H1 (cell line): Measurements from ENCODE around the gene PRCP. TPM values are rescaled to one million over a fixed set of nuclear protein-coding genes. Genes with fewer than 3 reads are reported as not detected.

Experiments used
- HDAC6 ChIP-seq: IDR thresholded peaks from one replicate; pipeline ENCODE4 v1.7.1; 2012; ENCODE audit warnings: low read depth, mild to moderate bottlenecking, inconsistent platforms, low read length, moderate library complexity
- RFX5 ChIP-seq: IDR thresholded peaks from 2 replicates; pipeline ENCODE4 v1.6.1; 2011; ENCODE audit warnings: low read depth, low read length, improper control_type of control experiment, borderline replicate concordance
- YY1 ChIP-seq: IDR thresholded peaks from 2 replicates; pipeline ENCODE4 v1.6.1; 2011; ENCODE audit warnings: low read depth, mild to moderate bottlenecking, low read length
- polyA plus RNA-seq, 7 experiments: library from polyadenylated mRNA; depleted of rRNA in 3 of 7; stranded (reverse) in 5 of 7; unstranded in 2 of 7; fragments of >200 nt in 5 of 7; fragments of 200-250 nt in 2 of 7; gene quantifications; 1 replicate in 5 of 7; 2 replicates in 1 of 7; 4 replicates in 1 of 7; pipeline versions ENCODE4 v1.2.1 to v1.2.3, GENCODE V29; 2011 to 2013; ENCODE audit warnings: missing spikeins in 2 of 7, mixed read lengths in 2 of 7
- total RNA-seq: library from RNA; stranded (reverse); fragmentation: NEBNext Ultra II Directional; extraction: Animal tissue kit (Norgen Biotek cat#: 25700); gene quantifications from 2 replicates; pipeline ENCODE4 v1.2.1, GENCODE V29; 2021

PRCP gene
- total and polyA plus RNA-seq, 2 of the 8 experiments (the other 6 are each of a cell fraction or from before 2014, with no cell fraction given) = 63.8 to 84.4 TPM

DNA sequence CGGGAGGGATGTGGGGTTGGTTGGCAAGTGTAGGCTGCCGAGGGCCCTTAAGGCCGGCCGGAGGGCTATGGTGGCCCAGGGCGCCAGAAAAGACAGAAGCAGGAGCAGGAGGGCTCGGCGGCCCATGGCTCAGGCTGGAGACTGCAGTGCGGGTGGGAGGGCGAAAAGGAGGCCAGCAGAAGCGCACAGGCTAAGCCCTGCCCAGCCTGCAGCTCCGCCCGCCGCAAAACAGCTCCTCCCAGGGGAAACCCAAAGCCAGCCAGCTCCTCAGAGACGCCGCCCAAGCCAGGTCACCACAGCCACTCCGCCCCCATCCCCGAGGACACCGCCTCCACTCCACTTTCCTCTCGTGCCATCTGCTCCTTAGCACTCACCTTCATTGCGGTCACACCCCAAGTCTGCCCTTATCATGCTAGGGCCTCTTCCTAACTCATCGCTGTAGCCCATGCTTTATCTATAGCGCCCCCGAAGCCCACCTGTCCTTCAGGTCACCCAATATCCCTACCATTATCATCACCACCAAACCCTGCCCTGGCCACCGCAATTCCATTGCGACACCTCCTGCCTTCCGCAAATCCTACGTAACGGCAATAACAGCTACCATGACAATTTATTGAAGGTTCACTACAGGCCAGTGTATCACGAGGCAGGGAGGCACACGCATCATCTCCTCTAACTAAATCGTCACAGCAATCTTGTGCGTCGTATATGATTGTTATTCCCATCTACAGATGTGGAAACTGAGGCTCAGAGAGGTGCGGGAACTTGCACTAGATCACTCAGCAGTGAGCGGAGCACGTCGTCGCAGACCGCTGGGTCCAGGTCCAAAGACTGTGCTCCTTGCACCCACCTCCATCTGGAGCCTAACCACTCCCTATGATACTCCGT lies at the start of gene PRCP (continued):
- TF ChIP-seq RFX5 = no peak
- no peak for TF ChIP-seq HDAC6
- TF ChIP-seq YY1 = no peak
